Measurements from ENCODE around the gene SELENOT. TPM values are rescaled to one million over a fixed set of nuclear protein-coding genes. Genes with fewer than 3 reads are reported as not detected.
"Not testable (repeated sequence)": the region's sequence is repeated elsewhere in the genome, so short reads cannot be mapped to it uniquely, and the experiment has no call there.

SELENOT gene
- total and polyA plus RNA-seq, 2 donors (not counting 1 experiment from before 2014, with no cell fraction given): 76.7 to 143 TPM

DNA sequence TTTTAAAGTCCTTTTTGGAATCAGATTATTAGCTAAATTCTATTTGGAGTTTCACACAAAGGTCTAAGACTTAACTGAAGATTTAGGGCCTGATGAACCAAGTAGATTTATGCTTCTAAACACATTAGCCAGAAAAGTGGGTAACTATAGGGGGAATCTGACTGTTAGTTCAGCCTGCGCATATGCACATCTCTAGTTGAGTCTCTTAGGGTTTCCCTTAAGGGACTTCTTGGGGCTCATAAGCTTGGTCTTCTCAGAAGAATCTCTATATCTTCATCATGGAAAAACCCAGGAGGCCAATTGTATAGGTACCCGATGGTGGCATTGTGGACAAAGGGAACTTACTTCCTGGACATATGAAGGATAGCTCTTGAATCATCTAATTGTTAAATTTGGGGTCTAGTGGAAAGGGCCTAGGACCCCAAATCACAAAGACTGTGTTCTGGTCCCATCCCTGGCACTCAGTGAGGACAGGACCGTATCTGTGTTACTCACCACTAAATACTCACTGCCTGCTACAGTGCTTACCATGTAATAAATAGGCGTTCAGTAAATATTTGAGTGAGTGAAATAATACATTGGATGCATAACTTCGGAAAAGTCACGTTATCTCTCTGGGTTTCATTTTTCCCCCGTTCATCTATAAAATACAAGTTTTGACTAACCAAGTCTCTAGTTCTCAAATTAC, 17.0 kb downstream of the SELENOT start:
- Mint-ChIP-seq H3K4me3 (no peak overlapping the region), H3K27me3 (no peaks in the 10 kb centered on the region), H3K9me3 (ENCODE audit: insufficient read depth) (no peaks in the 10 kb centered on the region), H3K4me1 (peaks cover 42% of the 10 kb centered on the region), H3K27ac (no peak overlapping the region)
- Histone ChIP-seq H3K4me1 (ENCODE audit: control insufficient read depth in 2 of 2, insufficient read depth in 2 of 2, low read length in 2 of 2) (no peaks in the 10 kb centered on the region), H3K9me3 (ENCODE audit: control extremely low read depth in 1 of 3, control insufficient read depth in 2 of 3, insufficient read depth in 1 of 3, low read length in 2 of 3) (no peaks in the 10 kb centered on the region), H3K4me2 (replicated peaks; ENCODE audit: low read depth, low read length, poor library complexity, severe bottlenecking) (no peak overlapping the region), H4K20me1 (ENCODE audit: control insufficient read depth, insufficient read depth, low read length, poor library complexity, severe bottlenecking) (peaks cover 59% of the 10 kb centered on the region), H3K27me3 (replicated peaks in 1 of 4; ENCODE audit: control extremely low read depth in 1 of 4, control insufficient read depth in 3 of 4, insufficient read depth in 4 of 4, low read length in 3 of 4) (no peaks in the 10 kb centered on the region), H3K9ac (ENCODE audit: low read length) (no peak overlapping the region), H2AFZ (ENCODE audit: insufficient read depth, low read depth, low read length, poor library complexity, severe bottlenecking) (no peak overlapping the region), H3K27ac (ENCODE audit: low read length in 2 of 2) (no peak overlapping the region), H3K79me2 (ENCODE audit: control insufficient read depth, insufficient read depth, low read length) (peaks cover 58% of the 10 kb centered on the region), H3K36me3 (replicated peaks in 1 of 2; ENCODE audit: control extremely low read depth in 1 of 2, control insufficient read depth in 1 of 2, extremely low read depth in 1 of 2, insufficient read depth in 2 of 2, low read length in 1 of 2) (peaks cover 2 to 18% of the 10 kb centered on the region in 2 experiments), H3K4me3 (ENCODE audit: control extremely low read depth in 1 of 5, extremely low read depth in 1 of 5, insufficient read depth in 1 of 5, low read depth in 2 of 5, low read length in 4 of 5) (no peak overlapping the region)
- TF ChIP-seq, protein P1, sequence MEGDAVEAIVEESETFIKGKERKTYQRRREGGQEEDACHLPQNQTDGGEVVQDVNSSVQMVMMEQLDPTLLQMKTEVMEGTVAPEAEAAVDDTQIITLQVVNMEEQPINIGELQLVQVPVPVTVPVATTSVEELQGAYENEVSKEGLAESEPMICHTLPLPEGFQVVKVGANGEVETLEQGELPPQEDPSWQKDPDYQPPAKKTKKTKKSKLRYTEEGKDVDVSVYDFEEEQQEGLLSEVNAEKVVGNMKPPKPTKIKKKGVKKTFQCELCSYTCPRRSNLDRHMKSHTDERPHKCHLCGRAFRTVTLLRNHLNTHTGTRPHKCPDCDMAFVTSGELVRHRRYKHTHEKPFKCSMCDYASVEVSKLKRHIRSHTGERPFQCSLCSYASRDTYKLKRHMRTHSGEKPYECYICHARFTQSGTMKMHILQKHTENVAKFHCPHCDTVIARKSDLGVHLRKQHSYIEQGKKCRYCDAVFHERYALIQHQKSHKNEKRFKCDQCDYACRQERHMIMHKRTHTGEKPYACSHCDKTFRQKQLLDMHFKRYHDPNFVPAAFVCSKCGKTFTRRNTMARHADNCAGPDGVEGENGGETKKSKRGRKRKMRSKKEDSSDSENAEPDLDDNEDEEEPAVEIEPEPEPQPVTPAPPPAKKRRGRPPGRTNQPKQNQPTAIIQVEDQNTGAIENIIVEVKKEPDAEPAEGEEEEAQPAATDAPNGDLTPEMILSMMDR (IDR thresholded peaks at IDR 0.05): no peak
- TF ChIP-seq EZH2 (IDR thresholded peaks at IDR 0.05; ENCODE audit: borderline replicate concordance, insufficient read depth, low read depth, low read length, poor library complexity, severe bottlenecking): no peak
- ChIA-PET POLR2A (no interaction called here), CTCF (interaction anchor here (1.0 kb wide), 1 partner anchor 8 kb away, joined by 4 read pairs; no protein-coding TSS in a partner anchor)
- ATAC-seq (ENCODE audit: low read depth): no peak
- intact Hi-C loops (cut with micrococcal nuclease): no loop called here
- DNase-seq: no peak
- WGBS (ENCODE audit: insufficient coverage): no CpG with 5 or more reads among the region's 7 CpGs

DNA sequence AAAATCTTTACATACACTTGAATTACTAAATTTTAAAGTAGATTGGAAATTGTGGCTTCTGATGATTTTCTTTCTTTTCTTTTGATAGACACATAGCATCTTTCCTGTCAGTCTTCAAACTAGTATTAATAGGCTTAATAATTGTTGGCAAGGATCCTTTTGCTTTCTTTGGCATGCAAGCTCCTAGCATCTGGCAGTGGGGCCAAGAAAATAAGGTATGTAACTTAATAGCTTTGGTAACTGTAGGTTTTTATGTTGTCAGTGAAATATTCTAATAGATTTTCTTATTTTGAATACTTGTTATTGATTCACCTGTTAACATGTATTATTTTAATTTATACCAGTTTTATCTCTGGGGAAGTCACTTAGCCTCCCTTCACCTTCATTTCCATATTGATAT, 19.8 kb downstream of the SELENOT start:
- H3K4me1 Mint-ChIP-seq: peaks cover 31% of the 10 kb centered on the region
- CTCF ChIA-PET; H3K4me2 ChIP-seq (replicated peaks; ENCODE audit: low read depth, low read length, poor library complexity, severe bottlenecking); H3K4me3 Mint-ChIP-seq; POLR2A ChIA-PET; H3K9me3 ChIP-seq (ENCODE audit: control extremely low read depth in 1 of 3, control insufficient read depth in 2 of 3, insufficient read depth in 1 of 3, low read length in 2 of 3); H3K9me3 Mint-ChIP-seq (ENCODE audit: insufficient read depth); H3K4me1 ChIP-seq (ENCODE audit: control insufficient read depth in 2 of 2, insufficient read depth in 2 of 2, low read length in 2 of 2); H3K27me3 Mint-ChIP-seq; H2AFZ ChIP-seq (ENCODE audit: insufficient read depth, low read depth, low read length, poor library complexity, severe bottlenecking); H3K27ac Mint-ChIP-seq; H3K27ac ChIP-seq (ENCODE audit: low read length in 2 of 2); ATAC-seq (ENCODE audit: low read depth); H3K9ac ChIP-seq (ENCODE audit: low read length); H3K27me3 ChIP-seq (replicated peaks in 1 of 4; ENCODE audit: control extremely low read depth in 1 of 4, control insufficient read depth in 3 of 4, insufficient read depth in 4 of 4, low read length in 3 of 4); DNase-seq; intact Hi-C loops (cut with micrococcal nuclease); H3K4me3 ChIP-seq (ENCODE audit: control extremely low read depth in 1 of 5, extremely low read depth in 1 of 5, insufficient read depth in 1 of 5, low read depth in 2 of 5, low read length in 4 of 5): not testable (repeated sequence)
- H4K20me1 ChIP-seq (ENCODE audit: control insufficient read depth, insufficient read depth, low read length, poor library complexity, severe bottlenecking): peaks cover 47% of the 10 kb centered on the region
- peaks cover 8 to 43% of the 10 kb centered on the region in 2 experiments for H3K36me3 ChIP-seq (replicated peaks in 1 of 2; ENCODE audit: control extremely low read depth in 1 of 2, control insufficient read depth in 1 of 2, extremely low read depth in 1 of 2, insufficient read depth in 2 of 2, low read length in 1 of 2)
- peaks cover 41% of the 10 kb centered on the region for H3K79me2 ChIP-seq (ENCODE audit: control insufficient read depth, insufficient read depth, low read length)
